Activated naive CD8-positive, alpha-beta T cell treated with anti-CD3 and anti-CD28 coated beads, Interleukin-2, amount 50 U/mL, for 24 hours (primary cell): ENCODE data around the gene SHPK.

Experiments
- ATAC-seq: fragments of 150-1000 bp; cut with Tn5 transposase; one replicate; pipeline ENCODE4 v1.10.0; 2021
- DNase-seq: peaks from one replicate; pipeline ENCODE4 v3.0.0; 2021
- H3K27ac Mint-ChIP-seq: one replicate; pipeline ENCODE4 v1.8.0; 2021; ENCODE audit warnings: mild to moderate bottlenecking, mixed read lengths
- H3K27me3 Mint-ChIP-seq: one replicate; pipeline ENCODE4 v1.8.0; 2021; ENCODE audit warnings: mixed read lengths
- H3K36me3 Mint-ChIP-seq: one replicate; pipeline ENCODE4 v1.8.0; 2021; ENCODE audit warnings: low read depth, mixed read lengths
- H3K4me1 Mint-ChIP-seq: one replicate; pipeline ENCODE4 v1.8.0; 2021; ENCODE audit warnings: mixed read lengths
- H3K4me3 Mint-ChIP-seq: one replicate; pipeline ENCODE4 v1.8.0; 2021; ENCODE audit warnings: mild to moderate bottlenecking, moderate library complexity, mixed read lengths
- H3K9me3 Mint-ChIP-seq: one replicate; pipeline ENCODE4 v1.8.0; 2021; ENCODE audit warnings: mixed read lengths

SHPK gene, protein sequence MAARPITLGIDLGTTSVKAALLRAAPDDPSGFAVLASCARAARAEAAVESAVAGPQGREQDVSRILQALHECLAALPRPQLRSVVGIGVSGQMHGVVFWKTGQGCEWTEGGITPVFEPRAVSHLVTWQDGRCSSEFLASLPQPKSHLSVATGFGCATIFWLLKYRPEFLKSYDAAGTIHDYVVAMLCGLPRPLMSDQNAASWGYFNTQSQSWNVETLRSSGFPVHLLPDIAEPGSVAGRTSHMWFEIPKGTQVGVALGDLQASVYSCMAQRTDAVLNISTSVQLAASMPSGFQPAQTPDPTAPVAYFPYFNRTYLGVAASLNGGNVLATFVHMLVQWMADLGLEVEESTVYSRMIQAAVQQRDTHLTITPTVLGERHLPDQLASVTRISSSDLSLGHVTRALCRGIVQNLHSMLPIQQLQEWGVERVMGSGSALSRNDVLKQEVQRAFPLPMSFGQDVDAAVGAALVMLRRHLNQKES

GRCh38 chr17:3636154-3636907 is at the start of gene SHPK, which contains the start of gene CTNS:
SHPK (minus strand) TSS chr17:3636250; CDS start chr17:3636219, 31 bp downstream.
CTNS (plus strand) TSS chr17:3636760; CDS start chr17:3640207, 3,447 bp downstream.
- Mint-ChIP-seq H3K36me3 (peaks cover 4% of the 10 kb centered on the region), H3K4me1 (peaks cover 41% of the 10 kb centered on the region), H3K9me3 (no peaks in the 10 kb centered on the region), H3K27ac (peak within 1 kb of the TSS; percentile 97), H3K27me3 (no peaks in the 10 kb centered on the region), H3K4me3 (peak within 1 kb of the TSS; percentile 93)
- ATAC-seq: peak; percentile 96
- DNase-seq: peak; percentile 96

DNA sequence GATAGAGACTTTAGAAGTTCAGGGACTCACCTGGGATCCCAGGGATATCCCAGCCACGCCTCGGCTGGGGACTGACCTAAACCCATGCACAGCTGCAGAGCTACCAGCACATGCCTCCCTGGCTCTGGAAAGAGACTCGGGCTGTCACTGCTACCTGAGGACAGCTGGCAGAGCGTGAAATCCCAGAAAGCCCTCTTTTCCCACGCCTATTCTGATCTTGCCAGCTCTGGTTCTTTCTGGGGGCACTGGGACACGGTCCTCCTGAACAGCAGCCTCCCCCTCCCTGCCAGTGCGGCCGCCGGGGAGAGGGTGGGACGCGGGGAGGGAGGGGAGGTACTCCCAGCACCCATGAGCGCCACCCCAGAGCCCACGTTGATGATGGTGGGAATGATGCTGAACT is 49.1 kb upstream of the SHPK start:
- DNase-seq: no peak
- H3K4me1 Mint-ChIP-seq: peaks cover 12% of the 10 kb centered on the region
- H3K27ac Mint-ChIP-seq: no peak overlapping the region
- no peak for ATAC-seq
- no peak overlapping the region for H3K4me3 Mint-ChIP-seq
- no peaks in the 10 kb centered on the region for H3K27me3 Mint-ChIP-seq
- peaks cover 3% of the 10 kb centered on the region for H3K36me3 Mint-ChIP-seq
- H3K9me3 Mint-ChIP-seq: no peaks in the 10 kb centered on the region

GRCh38 chr17:3683054-3683511 is 47.0 kb upstream of the SHPK start:
- no peaks in the 10 kb centered on the region for H3K27me3 Mint-ChIP-seq
- peak; percentile 61 for DNase-seq
- no peaks in the 10 kb centered on the region for H3K9me3 Mint-ChIP-seq
- ATAC-seq: peak; percentile 78
- H3K4me3 Mint-ChIP-seq: no peak overlapping the region
- peak overlapping the region; percentile 10 for H3K27ac Mint-ChIP-seq
- no peaks in the 10 kb centered on the region for H3K36me3 Mint-ChIP-seq
- H3K4me1 Mint-ChIP-seq: peaks cover 7% of the 10 kb centered on the region

- Mint-ChIP-seq H3K27me3 (no peaks in the 10 kb centered on the region), H3K9me3 (no peaks in the 10 kb centered on the region), H3K4me3 (no peak overlapping the region), H3K4me1 (peaks cover 7% of the 10 kb centered on the region), H3K36me3 (peaks cover 3% of the 10 kb centered on the region), H3K27ac (no peak overlapping the region)
- ATAC-seq (no peak), DNase-seq (no peak)
Observed at GRCh38 chr17:3682033-3682432, 46.0 kb upstream of the SHPK start.

DNA sequence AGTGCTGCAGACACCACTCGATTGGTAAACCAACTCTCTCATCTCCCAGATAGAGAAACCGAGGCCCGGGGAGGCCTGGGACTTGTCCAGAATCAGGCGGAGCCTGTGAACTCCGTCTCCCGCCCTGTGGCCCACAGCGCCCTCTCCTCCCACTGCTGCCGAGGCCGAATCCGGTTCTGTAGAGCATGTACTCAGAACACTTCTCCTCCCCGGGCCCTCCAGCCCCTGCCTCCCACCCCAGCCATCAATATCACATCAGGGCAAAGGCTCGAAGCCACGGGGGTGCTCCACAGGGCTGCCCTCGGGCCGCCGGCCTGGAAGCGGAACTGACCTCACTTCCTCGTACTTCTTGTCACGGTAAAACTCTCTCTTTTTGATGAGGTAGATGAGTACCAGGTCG is 45.5 kb upstream of the SHPK start:
- ATAC-seq: no peak
- H3K27ac Mint-ChIP-seq: no peak overlapping the region
- DNase-seq: no peak
- peaks cover 7% of the 10 kb centered on the region for H3K4me1 Mint-ChIP-seq
- H3K9me3 Mint-ChIP-seq: no peaks in the 10 kb centered on the region
- H3K4me3 Mint-ChIP-seq: no peak overlapping the region
- no peaks in the 10 kb centered on the region for H3K27me3 Mint-ChIP-seq
- H3K36me3 Mint-ChIP-seq: peaks cover 3% of the 10 kb centered on the region

DNA sequence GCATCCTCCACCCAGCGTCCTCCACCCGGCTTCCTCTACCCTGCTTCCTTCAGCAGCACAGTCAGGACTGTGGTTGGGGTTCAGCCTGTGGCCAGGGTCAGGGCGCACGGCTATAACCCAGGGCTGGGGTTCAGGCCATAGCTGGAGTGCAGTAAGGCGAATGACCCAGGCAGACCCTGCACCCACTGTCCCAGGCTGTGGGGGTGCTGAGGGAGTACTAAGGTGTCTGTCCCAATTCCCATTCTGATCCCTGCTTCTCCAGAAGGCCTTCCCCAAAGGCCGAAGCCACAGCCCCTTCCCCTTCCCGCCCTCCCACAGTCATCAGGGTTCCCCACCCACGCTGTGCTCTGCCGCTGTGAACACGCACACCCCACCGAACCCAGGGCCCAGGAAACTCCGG is 45.0 kb upstream of the SHPK start:
- H3K36me3 Mint-ChIP-seq: peaks cover 3% of the 10 kb centered on the region
- H3K4me1 Mint-ChIP-seq: peaks cover 7% of the 10 kb centered on the region
- DNase-seq: no peak
- ATAC-seq: no peak
- no peak overlapping the region for H3K4me3 Mint-ChIP-seq
- H3K27ac Mint-ChIP-seq: no peak overlapping the region
- no peaks in the 10 kb centered on the region for H3K27me3 Mint-ChIP-seq
- H3K9me3 Mint-ChIP-seq: no peaks in the 10 kb centered on the region

DNA sequence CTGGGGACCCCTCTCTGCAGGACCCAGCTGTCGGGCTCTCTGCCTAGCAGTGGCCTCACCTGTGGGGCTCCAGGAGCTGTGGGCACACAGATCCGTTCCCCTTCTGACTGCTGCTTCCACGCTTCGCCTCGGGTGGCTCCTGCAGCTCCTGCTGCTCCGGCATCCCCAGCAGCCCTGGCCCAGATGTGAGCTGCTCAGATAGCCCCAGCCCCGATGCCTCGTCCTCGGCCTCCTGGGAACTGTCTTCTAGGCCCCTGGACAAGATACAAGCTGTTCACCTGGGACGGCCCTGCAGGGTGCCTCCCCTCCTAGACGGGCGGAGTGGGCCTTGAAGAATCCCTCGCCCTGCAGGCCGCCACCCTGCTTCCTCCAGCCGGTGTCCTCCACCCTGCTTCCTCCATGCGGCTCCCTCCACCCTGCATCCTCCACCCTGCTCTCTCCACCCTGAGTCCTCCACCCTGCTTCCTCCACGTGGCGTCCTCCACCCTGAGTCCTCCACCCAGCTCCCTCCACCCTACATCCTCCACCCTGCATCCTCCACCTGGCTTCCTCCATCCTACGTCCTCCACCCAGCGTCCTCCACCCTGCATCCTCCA is 43.6 kb upstream of the SHPK start:
- no peak for DNase-seq
- no peak overlapping the region for H3K4me3 Mint-ChIP-seq
- no peak overlapping the region for H3K27ac Mint-ChIP-seq
- ATAC-seq: no peak
- no peaks in the 10 kb centered on the region for H3K9me3 Mint-ChIP-seq
- peaks cover 7% of the 10 kb centered on the region for H3K4me1 Mint-ChIP-seq
- H3K27me3 Mint-ChIP-seq: no peaks in the 10 kb centered on the region
- H3K36me3 Mint-ChIP-seq: peaks cover 3% of the 10 kb centered on the region

DNA sequence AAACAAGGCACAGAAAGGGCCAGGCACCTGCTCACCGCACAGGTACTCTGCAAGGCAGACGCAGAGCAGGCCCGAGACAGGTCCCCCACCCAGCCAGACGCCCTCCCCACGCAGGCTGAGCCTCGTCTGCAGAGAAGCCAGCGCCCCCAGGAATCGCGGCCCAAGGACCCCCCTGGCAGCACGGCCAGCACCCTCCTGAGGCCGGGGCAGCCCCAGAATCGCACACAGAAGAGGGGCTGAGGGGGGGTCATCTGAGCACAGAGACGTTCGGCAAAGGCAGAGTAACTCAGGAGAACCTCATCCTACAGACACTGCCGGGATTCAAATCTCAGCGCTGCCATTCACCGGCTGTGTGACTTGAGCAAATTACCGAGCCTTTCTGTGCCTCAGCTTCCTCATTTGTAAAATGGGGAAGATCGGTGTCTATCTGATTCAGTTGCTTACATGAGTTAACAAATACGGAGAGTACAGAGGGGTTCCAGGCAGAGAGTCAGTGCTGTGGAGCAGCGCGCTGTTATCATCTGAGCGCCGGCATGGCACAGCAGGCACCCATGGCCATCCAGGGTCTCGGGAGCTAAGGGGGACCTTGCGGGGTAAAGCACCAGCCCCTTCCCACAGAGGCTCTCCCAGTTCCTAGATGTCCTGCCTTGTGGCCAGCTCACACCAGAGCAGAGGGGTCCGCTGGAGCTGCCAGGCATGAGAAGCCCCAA is 42.9 kb upstream of the SHPK start:
- Mint-ChIP-seq H3K36me3 (peaks cover 3% of the 10 kb centered on the region), H3K4me1 (peaks cover 7% of the 10 kb centered on the region), H3K4me3 (no peak overlapping the region), H3K27me3 (no peaks in the 10 kb centered on the region), H3K27ac (no peak overlapping the region), H3K9me3 (no peaks in the 10 kb centered on the region)
- ATAC-seq: no peak
- DNase-seq: no peak

DNA sequence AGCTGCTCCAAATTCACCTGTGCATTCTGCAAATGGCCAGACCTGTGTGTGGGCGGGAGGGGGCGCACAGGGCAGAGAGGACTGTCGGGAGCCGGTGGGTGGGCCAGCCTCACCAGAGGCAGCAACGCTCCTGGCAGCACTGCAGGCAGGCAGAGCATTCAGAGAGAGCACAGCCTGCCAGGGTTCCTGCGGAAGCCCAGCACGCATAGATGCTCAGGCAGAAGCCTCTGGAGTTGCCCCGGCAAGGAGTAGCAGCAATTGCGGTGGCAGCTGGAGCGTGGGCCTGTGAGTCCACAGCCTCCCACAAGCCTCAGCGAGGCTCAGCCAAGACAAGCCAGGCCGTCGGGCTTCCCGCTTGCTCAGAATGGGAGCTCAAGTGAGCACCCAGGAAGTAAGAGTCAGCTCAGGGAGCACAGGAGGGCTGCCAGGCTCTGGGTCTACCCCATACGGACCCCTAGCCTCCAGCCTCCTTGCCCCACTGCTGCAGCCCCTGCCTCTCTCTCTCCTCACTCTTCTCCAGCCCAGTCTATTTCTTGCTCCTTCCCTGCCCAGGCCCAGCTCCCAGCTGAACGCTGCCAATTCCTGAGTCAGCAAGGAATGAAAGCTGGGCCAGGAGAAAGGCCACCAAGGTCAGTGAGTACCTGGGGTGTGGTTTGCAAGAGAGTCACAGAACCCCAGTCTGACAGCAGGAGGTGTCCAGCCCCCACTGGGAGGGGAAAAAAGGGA is 42.2 kb upstream of the SHPK start:
- no peak overlapping the region for H3K27ac Mint-ChIP-seq
- DNase-seq: no peak

GRCh38 chr17:3675886-3676285 is 39.8 kb upstream of the SHPK start:
- Mint-ChIP-seq H3K27me3 (no peaks in the 10 kb centered on the region), H3K27ac (no peak overlapping the region), H3K36me3 (peaks cover 7% of the 10 kb centered on the region)

More for the DNA sequence above, 42.2 kb upstream of the SHPK start:
- Mint-ChIP-seq H3K4me3 (no peak overlapping the region), H3K4me1 (peaks cover 5% of the 10 kb centered on the region), H3K9me3 (no peaks in the 10 kb centered on the region), H3K36me3 (peaks cover 3% of the 10 kb centered on the region), H3K27me3 (no peaks in the 10 kb centered on the region)
- no peak for ATAC-seq

DNA sequence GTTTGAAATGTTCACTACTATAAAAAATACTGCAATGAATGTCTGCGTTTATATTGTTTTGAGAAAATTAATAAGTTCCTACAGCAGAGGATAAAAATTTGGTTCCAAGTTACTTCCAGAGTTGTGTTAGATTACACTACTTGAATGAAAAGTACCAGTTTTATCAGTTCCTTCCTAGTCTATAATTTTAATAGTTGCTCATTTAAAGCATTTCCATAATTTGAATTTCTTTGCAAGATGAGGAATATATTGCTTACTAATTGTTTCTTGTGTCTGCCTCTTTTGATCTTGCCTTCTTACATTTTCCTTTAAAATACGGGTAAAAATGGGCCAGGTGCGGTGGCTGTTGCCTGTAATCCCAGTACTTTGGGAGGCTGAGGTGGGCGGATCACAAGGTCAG is 36.5 kb upstream of the SHPK start:
- no peak for DNase-seq
- H3K4me3 Mint-ChIP-seq: no peak overlapping the region
- ATAC-seq: no peak
- H3K4me1 Mint-ChIP-seq: peaks cover 20% of the 10 kb centered on the region
- H3K9me3 Mint-ChIP-seq: no peaks in the 10 kb centered on the region
- H3K27ac Mint-ChIP-seq: no peak overlapping the region
- H3K27me3 Mint-ChIP-seq: no peaks in the 10 kb centered on the region
- peaks cover 4% of the 10 kb centered on the region for H3K36me3 Mint-ChIP-seq

More at GRCh38 chr17:3675886-3676285, 39.8 kb upstream of the SHPK start:
- DNase-seq (no peak), ATAC-seq (no peak)
- H3K4me1 Mint-ChIP-seq: no peaks in the 10 kb centered on the region
- H3K4me3 Mint-ChIP-seq: no peak overlapping the region
- no peaks in the 10 kb centered on the region for H3K9me3 Mint-ChIP-seq

GRCh38 chr17:3669548-3669947 is 33.5 kb upstream of the SHPK start:
- peak overlapping the region; percentile 90 for H3K27ac Mint-ChIP-seq
- H3K27me3 Mint-ChIP-seq: no peaks in the 10 kb centered on the region
- peaks cover 27% of the 10 kb centered on the region for H3K4me1 Mint-ChIP-seq
- no peaks in the 10 kb centered on the region for H3K9me3 Mint-ChIP-seq
- DNase-seq (no peak), ATAC-seq (no peak)
- peak overlapping the region; percentile 93 for H3K4me3 Mint-ChIP-seq
- H3K36me3 Mint-ChIP-seq: peaks cover 4% of the 10 kb centered on the region

GRCh38 chr17:3669085-3669347 is 33.0 kb upstream of the SHPK start:
- Mint-ChIP-seq H3K4me3 (peak overlapping the region; percentile 93), H3K36me3 (peaks cover 4% of the 10 kb centered on the region), H3K27ac (peak overlapping the region; percentile 90), H3K4me1 (peaks cover 27% of the 10 kb centered on the region), H3K27me3 (no peaks in the 10 kb centered on the region), H3K9me3 (no peaks in the 10 kb centered on the region)
- DNase-seq (no peak), ATAC-seq (no peak)
